Common myeloid progenitor, CD34-positive (primary cell): ENCODE data around the gene DDX17.

Experiments
- CTCF ChIA-PET: fragments of 350-600 bp; sonication (Branson Sonifier 250); formaldehyde crosslinking; loops from one replicate; lab custom pipeline; 2021; ENCODE audit warnings: antibody characterized with exemption; lab: Charles Lee
- POLR2A ChIA-PET: fragments of 350-600 bp; sonication (Branson Sonifier 250); formaldehyde crosslinking; loops from one replicate; lab custom pipeline; 2021; ENCODE audit warnings: antibody characterized with exemption; lab: Charles Lee
- DNase-seq, 3 donors: peaks; one replicate each; pipeline versions ENCODE4 v3.0.0 to v3.0.0-alpha.2; 2013
- H3K27ac ChIP-seq, 2 experiments: 1 replicate in 1 of 2; 2 replicates in 1 of 2; pipeline ENCODE4 v1.7.0; 2013; ENCODE audit warnings: inconsistent platforms in 2 of 2, low read length in 2 of 2, mild to moderate bottlenecking in 2 of 2, low read depth in 1 of 2, moderate library complexity in 1 of 2; ENCODE audit not compliant: severe bottlenecking in 2 of 2, insufficient read depth in 1 of 2, poor library complexity in 1 of 2
- H3K27me3 ChIP-seq, 5 experiments: replicated peaks in 2 of 5; 1 replicate in 3 of 5; 2 replicates in 2 of 5; pipeline versions ENCODE4 v1.6.1 to v1.7.0; 2013; ENCODE audit warnings: low read length in 4 of 5, mild to moderate bottlenecking in 2 of 5, moderate library complexity in 2 of 5, inconsistent platforms in 1 of 5; ENCODE audit not compliant: insufficient read depth in 5 of 5, control insufficient read depth in 4 of 5
- H3K36me3 ChIP-seq, 4 experiments: 1 replicate in 2 of 4; 2 replicates in 2 of 4; pipeline versions ENCODE4 v1.6.1 to v1.7.0; 2013; ENCODE audit warnings: low read length in 3 of 4, control low read depth in 1 of 4, mild to moderate bottlenecking in 1 of 4; ENCODE audit not compliant: control insufficient read depth in 4 of 4, insufficient read depth in 4 of 4
- H3K4me1 ChIP-seq, 4 experiments: 1 replicate in 3 of 4; 2 replicates in 1 of 4; pipeline versions ENCODE4 v1.6.1 to v1.7.1; 2013; ENCODE audit warnings: low read length in 3 of 4, mild to moderate bottlenecking in 3 of 4, control low read depth in 1 of 4, inconsistent platforms in 1 of 4, moderate library complexity in 1 of 4; ENCODE audit not compliant: control insufficient read depth in 4 of 4, insufficient read depth in 4 of 4; ENCODE audit errors: control extremely low read depth in 1 of 4
- H3K4me3 ChIP-seq, 7 experiments: 1 replicate in 4 of 7; 2 replicates in 3 of 7; pipeline versions ENCODE4 v1.5.1 to v1.7.0; 2013; ENCODE audit warnings: mild to moderate bottlenecking in 7 of 7, low read length in 6 of 7, moderate library complexity in 6 of 7, inconsistent platforms in 2 of 7, low read depth in 2 of 7, control low read depth in 1 of 7; ENCODE audit not compliant: insufficient read depth in 4 of 7, control insufficient read depth in 1 of 7; ENCODE audit errors: extremely low read depth in 1 of 7
- H3K9me3 ChIP-seq, 5 experiments: 1 replicate in 4 of 5; 2 replicates in 1 of 5; pipeline versions ENCODE4 v1.6.1 to v1.7.1; 2013; ENCODE audit warnings: low read length in 4 of 5, mild to moderate bottlenecking in 2 of 5, inconsistent platforms in 1 of 5, low read depth in 1 of 5, moderate library complexity in 1 of 5; ENCODE audit not compliant: control insufficient read depth in 4 of 5, insufficient read depth in 2 of 5; ENCODE audit errors: control extremely low read depth in 1 of 5
- WGBS: methylation state at CpG from one replicate; pipeline ENCODE4 v1.1.5; 2013; ENCODE audit not compliant: insufficient coverage; 5-methylcytosine and 5-hydroxymethylcytosine counted together

Gene DDX17

DNA sequence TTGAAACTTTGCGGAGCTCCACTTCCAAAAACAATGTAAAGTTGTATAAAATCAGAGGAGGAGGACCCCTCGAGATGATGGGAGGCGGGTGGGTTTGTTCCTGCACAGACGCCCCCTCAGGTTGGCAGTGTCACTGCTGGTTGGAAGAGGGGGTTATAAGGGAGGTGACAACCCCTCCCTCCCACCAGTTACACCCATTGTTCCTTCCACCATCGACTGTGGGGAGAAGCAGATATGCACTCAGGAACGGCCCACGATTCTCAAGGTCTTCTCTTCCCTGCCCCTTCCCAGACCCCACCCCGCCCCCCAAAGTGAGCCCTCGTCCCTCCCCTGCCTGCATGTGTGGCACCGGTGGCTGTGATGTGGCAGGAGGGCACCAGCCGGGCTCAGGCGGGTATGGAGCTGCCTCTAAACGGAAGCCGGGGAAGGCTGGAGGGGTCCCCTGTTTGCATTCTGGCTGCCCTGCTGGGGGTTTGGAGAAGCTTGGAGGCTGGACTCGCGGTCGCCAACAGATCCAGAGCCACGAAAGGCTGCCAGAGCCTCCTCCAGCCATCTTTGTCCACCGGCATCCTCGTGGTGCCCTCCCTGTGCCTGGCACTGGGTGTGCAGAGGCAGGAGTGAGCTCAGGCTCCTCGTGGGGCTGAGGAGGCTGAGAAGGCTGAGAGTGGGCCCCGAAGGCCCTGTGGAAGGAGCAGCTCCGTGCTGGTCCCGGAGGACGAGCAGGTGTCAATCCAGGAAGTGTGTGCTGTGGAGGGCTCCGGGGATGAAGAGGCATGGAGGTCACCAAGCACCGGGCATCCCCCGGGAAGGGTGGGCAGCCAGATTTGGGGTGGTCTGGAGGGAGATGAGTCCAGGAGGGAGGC, 37.4 kb downstream of the DDX17 start:
- POLR2A ChIA-PET = no interaction called here
- DNase-seq = peak in 2 of 3 donors; percentile 59 to 70
- peaks cover 0 to 13% (median 11%) of the 10 kb centered on the region in 4 experiments for H3K4me1 ChIP-seq
- H3K27me3 ChIP-seq = peaks cover 0 to 29% (median 17%) of the 10 kb centered on the region in 5 experiments
- H3K4me3 ChIP-seq = peak overlapping the region in 6 of 7 experiments; percentile 49 to 78 (median 60)
- H3K27ac ChIP-seq = peak overlapping the region in 1 of 2 experiments; percentile 43
- 100% methylated on average over 6 of the region's 28 CpGs for WGBS
- H3K9me3 ChIP-seq = no peaks in the 10 kb centered on the region
- CTCF ChIA-PET = interaction anchor here (0.7 to 1.5 kb wide), 4 partner anchors 14 to 123 kb away, joined by 3 to 4 read pairs (median 3); no protein-coding TSS in a partner anchor
- no peaks in the 10 kb centered on the region for H3K36me3 ChIP-seq

GRCh38 chr22:38467904-38468442, 38.1 kb downstream of the DDX17 start, which contains the start of gene KDELR3:
TSS of gene KDELR3 (plus strand) at chr22:38468096. CDS start at chr22:38468234, 138 bp downstream.
- H3K4me3 ChIP-seq = peak within 1 kb of the TSS; percentile 15 to 78 (median 58)
- peaks cover 0 to 29% (median 17%) of the 10 kb centered on the region in 5 experiments for H3K27me3 ChIP-seq
- 1% methylated on average over 48 of the region's 53 CpGs for WGBS
- H3K9me3 ChIP-seq = no peaks in the 10 kb centered on the region
- peak within 1 kb of the TSS in 1 of 2 experiments; percentile 43 for H3K27ac ChIP-seq
- peak in 2 of 3 donors; percentile 51 to 64 for DNase-seq
- peaks cover 0 to 20% (median 17%) of the 10 kb centered on the region in 4 experiments for H3K4me1 ChIP-seq
- POLR2A ChIA-PET = no interaction called here
- H3K36me3 ChIP-seq = no peaks in the 10 kb centered on the region
- CTCF ChIA-PET = interaction anchor here (1.2 to 1.5 kb wide), 3 partner anchors 14 to 123 kb away, joined by 3 to 4 read pairs (median 3); no protein-coding TSS in a partner anchor

DNA sequence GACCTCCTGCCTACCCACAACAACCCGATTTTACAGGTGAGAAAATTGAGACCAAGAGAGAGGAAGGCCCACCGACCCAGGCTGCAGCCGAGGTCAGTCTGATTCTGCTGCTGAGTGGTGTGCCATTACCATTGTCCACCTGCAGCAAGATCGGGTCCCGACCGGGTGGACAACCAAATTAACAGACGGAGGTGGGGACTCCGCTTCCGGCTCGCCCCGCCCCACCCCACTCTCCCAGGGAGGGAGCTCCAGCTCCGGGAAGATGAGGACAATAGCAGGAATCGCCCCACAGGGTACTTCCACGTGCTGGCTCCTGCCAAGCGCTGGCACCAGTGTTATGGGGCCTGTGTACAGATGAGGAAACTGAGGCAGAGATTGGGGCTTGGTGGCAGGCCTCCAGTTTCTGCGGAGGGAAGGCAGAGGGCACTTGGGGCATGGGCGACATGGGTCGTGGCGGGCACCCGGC, 38.6 kb downstream of the DDX17 start:
- Histone ChIP-seq H3K36me3 (no peaks in the 10 kb centered on the region), H3K27me3 (peaks cover 0 to 29% (median 17%) of the 10 kb centered on the region in 5 experiments), H3K9me3 (no peaks in the 10 kb centered on the region), H3K27ac (no peak overlapping the region), H3K4me3 (peak overlapping the region in 6 of 7 experiments; percentile 49 to 78 (median 60)), H3K4me1 (peaks cover under 1 to 22% (median 19%) of the 10 kb centered on the region in 4 experiments)
- POLR2A ChIA-PET = no interaction called here
- DNase-seq = no peak
- WGBS = 12% methylated on average over 12 of the region's 20 CpGs
- CTCF ChIA-PET = interaction anchor here (1.4 kb wide), 1 partner anchor 13 kb away, joined by 3 read pairs; no protein-coding TSS in a partner anchor

DNA sequence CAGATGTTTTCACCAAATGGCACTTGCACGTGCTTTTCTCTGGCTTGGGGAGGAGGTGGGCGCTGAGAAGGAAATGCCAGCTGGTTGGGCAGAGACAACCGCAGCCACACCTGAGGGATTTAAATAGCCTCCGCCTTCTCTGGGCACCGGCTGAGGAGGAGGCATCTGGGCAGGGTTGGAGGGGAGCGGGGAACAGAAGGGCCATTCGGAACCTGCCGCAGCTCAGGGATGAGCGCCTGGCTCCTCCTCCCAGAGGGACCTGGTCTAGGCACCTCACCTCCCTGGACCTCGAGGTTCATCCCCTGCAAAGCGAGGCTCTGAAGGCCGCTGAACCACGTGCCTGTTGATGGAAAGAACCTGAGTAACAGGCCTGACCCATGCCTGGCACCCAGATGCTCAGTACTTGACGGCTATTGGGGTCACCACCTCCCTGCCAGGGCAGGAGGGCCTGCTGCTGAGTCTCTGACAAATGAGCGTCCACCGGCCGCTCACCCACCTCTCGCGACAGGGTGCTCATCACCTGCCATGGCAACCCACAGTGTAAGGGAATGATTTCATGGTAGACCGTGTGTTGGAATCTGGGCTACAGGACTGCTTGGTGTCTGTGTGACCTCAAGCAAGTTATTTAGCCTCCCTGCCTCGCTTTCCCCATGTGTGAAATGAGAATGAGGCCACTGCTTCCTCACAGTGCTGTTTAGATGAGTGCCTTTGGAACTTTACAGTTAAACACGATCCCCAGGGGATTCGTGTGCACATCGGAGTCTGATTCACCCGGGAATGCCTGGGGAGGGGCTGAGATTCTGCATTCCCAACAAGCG, 40.2 kb downstream of the DDX17 start:
- WGBS = 89% methylated on average over 23 of the region's 26 CpGs
- DNase-seq = no peak
- ChIA-PET CTCF (no interaction called here), POLR2A (no interaction called here)
- Histone ChIP-seq H3K36me3 (no peaks in the 10 kb centered on the region), H3K9me3 (no peaks in the 10 kb centered on the region), H3K4me3 (no peak overlapping the region), H3K27ac (no peak overlapping the region), H3K27me3 (peaks cover 0 to 30% (median 17%) of the 10 kb centered on the region in 5 experiments), H3K4me1 (peaks cover 5 to 35% (median 31%) of the 10 kb centered on the region in 4 experiments)

GRCh38 chr22:38464992-38465672, 41.0 kb downstream of the DDX17 start:
- CTCF ChIA-PET = interaction anchor here (2.1 kb wide), 1 partner anchor 12 kb away, joined by 6 read pairs; no protein-coding TSS in a partner anchor
- H3K36me3 ChIP-seq = no peaks in the 10 kb centered on the region
- POLR2A ChIA-PET = no interaction called here
- no peak overlapping the region for H3K4me3 ChIP-seq
- peaks cover 5 to 39% (median 33%) of the 10 kb centered on the region in 4 experiments for H3K4me1 ChIP-seq
- H3K9me3 ChIP-seq = no peaks in the 10 kb centered on the region
- WGBS = 100% methylated on average over 4 of the region's 10 CpGs
- H3K27ac ChIP-seq = no peak overlapping the region
- DNase-seq = no peak
- peaks cover 0 to 36% (median 22%) of the 10 kb centered on the region in 5 experiments for H3K27me3 ChIP-seq
